Neuronal stem cell (in vitro differentiated cells): ENCODE results near the gene PRRT1B.

ENCODE experiments used
- DNase-seq: peaks from one replicate; pipeline ENCODE4 v3.0.0-alpha.2; 2013; ENCODE audit warnings: low spot score
- H2AFZ ChIP-seq: one replicate; pipeline ENCODE4 v1.6.1; 2013; ENCODE audit warnings: mild to moderate bottlenecking, low read length, inconsistent platforms
- H2AK5ac ChIP-seq: 2 replicates; pipeline ENCODE4 v1.6.1; 2013; ENCODE audit warnings: low read depth, mild to moderate bottlenecking, inconsistent platforms, low read length, moderate library complexity, mixed read lengths
- H2BK120ac ChIP-seq: 2 replicates; pipeline ENCODE4 v1.6.1; 2013; ENCODE audit warnings: low read depth, mild to moderate bottlenecking, inconsistent platforms, low read length, moderate library complexity, mixed read lengths
- H2BK12ac ChIP-seq: one replicate; pipeline ENCODE4 v1.6.1; 2013; ENCODE audit warnings: low read length, inconsistent platforms
- H2BK15ac ChIP-seq: 2 replicates; pipeline ENCODE4 v1.6.1; 2013; ENCODE audit warnings: mild to moderate bottlenecking, low read length, inconsistent platforms, mixed read lengths
- H2BK5ac ChIP-seq: one replicate; pipeline ENCODE4 v1.6.1; 2013; ENCODE audit warnings: inconsistent platforms, mild to moderate bottlenecking, low read length, moderate library complexity
- H3K14ac ChIP-seq: one replicate; pipeline ENCODE4 v1.6.1; 2013; ENCODE audit warnings: low read length, inconsistent platforms
- H3K18ac ChIP-seq: 2 replicates; pipeline ENCODE4 v1.6.1; 2013; ENCODE audit warnings: low read length, inconsistent platforms
- H3K23ac ChIP-seq: 2 replicates; pipeline ENCODE4 v1.6.1; 2013; ENCODE audit warnings: low read depth, mild to moderate bottlenecking, mixed read lengths, low read length, inconsistent platforms; ENCODE audit not compliant: poor library complexity
- H3K27ac ChIP-seq: replicated peaks from 3 replicates; pipeline ENCODE4 v1.5.1; 2013; ENCODE audit warnings: low read length, inconsistent platforms
- H3K27me3 ChIP-seq, 3 experiments: 2 replicates each; pipeline ENCODE4 v1.6.1; 2013; ENCODE audit warnings: low read length in 3 of 3, mild to moderate bottlenecking in 2 of 3, inconsistent platforms in 1 of 3, low read depth in 1 of 3, mixed read lengths in 1 of 3, moderate library complexity in 1 of 3; ENCODE audit not compliant: control insufficient read depth in 3 of 3, insufficient read depth in 3 of 3
- H3K36me3 ChIP-seq, 2 donors: replicated peaks in 1 of 2; 2 replicates each; pipeline ENCODE4 v1.6.1; 2013; ENCODE audit warnings: low read length in 2 of 2; ENCODE audit not compliant: control insufficient read depth in 2 of 2, insufficient read depth in 2 of 2
- H3K4ac ChIP-seq: 2 replicates; pipeline ENCODE4 v1.6.1; 2013; ENCODE audit warnings: inconsistent platforms, mild to moderate bottlenecking, low read length, moderate library complexity
- H3K4me1 ChIP-seq, 2 donors: 1 replicate in 1 of 2; 2 replicates in 1 of 2; pipeline ENCODE4 v1.6.1; 2013; ENCODE audit warnings: low read length in 2 of 2, low read depth in 1 of 2; ENCODE audit not compliant: control insufficient read depth in 2 of 2, insufficient read depth in 1 of 2
- H3K4me2 ChIP-seq: one replicate; pipeline ENCODE4 v1.6.1; 2013; ENCODE audit warnings: mild to moderate bottlenecking, low read length, inconsistent platforms; ENCODE audit not compliant: insufficient read depth, poor library complexity, severe bottlenecking
- H3K4me3 ChIP-seq, 2 donors: 2 replicates each; pipeline ENCODE4 v1.5.1; 2013; ENCODE audit warnings: low read length in 2 of 2, mild to moderate bottlenecking in 2 of 2, inconsistent platforms in 1 of 2, moderate library complexity in 1 of 2
- H3K79me1 ChIP-seq: one replicate; pipeline ENCODE4 v1.6.1; 2013; ENCODE audit warnings: low read depth, mild to moderate bottlenecking, inconsistent platforms, low read length, moderate library complexity
- H3K9ac ChIP-seq: one replicate; pipeline ENCODE4 v1.6.1; 2013; ENCODE audit warnings: mild to moderate bottlenecking, low read depth, low read length, inconsistent platforms; ENCODE audit not compliant: poor library complexity
- H3K9me3 ChIP-seq, 2 donors: replicated peaks in 1 of 2; 2 replicates each; pipeline versions ENCODE3 to v1.6.1; 2013; ENCODE audit warnings: low read length in 2 of 2, mild to moderate bottlenecking in 2 of 2, inconsistent platforms in 1 of 2, low read depth in 1 of 2, mixed read lengths in 1 of 2, moderate library complexity in 1 of 2; ENCODE audit not compliant: control insufficient read depth in 2 of 2, insufficient read depth in 1 of 2
- H4K8ac ChIP-seq: one replicate; pipeline ENCODE4 v1.6.1; 2013; ENCODE audit warnings: low read depth, mild to moderate bottlenecking, inconsistent platforms, low read length, moderate library complexity
- H4K91ac ChIP-seq: one replicate; pipeline ENCODE4 v1.6.1; 2013; ENCODE audit warnings: low read length, low read depth, mild to moderate bottlenecking, inconsistent platforms; ENCODE audit not compliant: poor library complexity
- WGBS, 2 donors: extraction: QIAGEN DNeasy Blood & Tissue Kit; methylation state at CpG; one replicate each; pipeline ENCODE4 v1.1.7; 2013; ENCODE audit warnings: missing lambda C conversion rate in 2 of 2, mixed read lengths in 1 of 2; ENCODE audit not compliant: insufficient read length in 2 of 2, insufficient replicate concordance in 1 of 2; ENCODE audit errors: extremely low coverage in 2 of 2; 5-methylcytosine and 5-hydroxymethylcytosine counted together

Gene PRRT1B

GRCh38 chr9:131552030-131552429, 6.7 kb downstream of the PRRT1B start:
- Histone ChIP-seq H3K79me1 (no peaks in the 10 kb centered on the region), H3K36me3 (no peaks in the 10 kb centered on the region), H2AK5ac (no peak overlapping the region), H4K91ac (no peak overlapping the region), H3K23ac (no peak overlapping the region), H2BK12ac (no peak overlapping the region), H2BK5ac (no peak overlapping the region), H3K4me1 (peaks cover 0 to 4% of the 10 kb centered on the region in 2 donors), H3K18ac (no peak overlapping the region), H4K8ac (no peak overlapping the region), H3K27me3 (peaks cover 3 to 38% (median 26%) of the 10 kb centered on the region in 3 experiments), H2BK15ac (no peak overlapping the region), H2AFZ (no peak overlapping the region), H3K27ac (no peak overlapping the region), H3K9me3 (peaks cover 3 to 7% of the 10 kb centered on the region in 2 donors), H3K14ac (peak overlapping the region; percentile 38), H3K4me2 (no peak overlapping the region), H3K9ac (no peak overlapping the region), H2BK120ac (no peak overlapping the region), H3K4me3 (no peak overlapping the region), H3K4ac (no peak overlapping the region)
- WGBS, 2 donors, result no CpG with 5 or more reads among the region's 6 CpGs
- DNase-seq, result no peak

- H3K23ac ChIP-seq, result peak overlapping the region; percentile 20
- peaks cover 3 to 34% (median 28%) of the 10 kb centered on the region in 3 experiments for H3K27me3 ChIP-seq
- no peak overlapping the region for H2AFZ ChIP-seq
- no peak for DNase-seq
- H2BK12ac ChIP-seq, result no peak overlapping the region
- H4K8ac ChIP-seq, result no peak overlapping the region
- H3K4me1 ChIP-seq, result peaks cover 0 to 4% of the 10 kb centered on the region in 2 donors
- H3K4me2 ChIP-seq, result peak overlapping the region; percentile 69
- H3K27ac ChIP-seq, result no peak overlapping the region
- H2AK5ac ChIP-seq, result no peak overlapping the region
- H3K36me3 ChIP-seq, result no peaks in the 10 kb centered on the region
- no peak overlapping the region for H3K9ac ChIP-seq
- H3K18ac ChIP-seq, result peak overlapping the region; percentile 57
- peak overlapping the region in 1 of 2 donors; percentile 57 for H3K4me3 ChIP-seq
- H3K79me1 ChIP-seq, result no peaks in the 10 kb centered on the region
- H2BK120ac ChIP-seq, result no peak overlapping the region
- H4K91ac ChIP-seq, result no peak overlapping the region
- H3K14ac ChIP-seq, result no peak overlapping the region
- H3K9me3 ChIP-seq, result peaks cover 3 to 10% of the 10 kb centered on the region in 2 donors
- WGBS, 2 donors, result no CpG with 5 or more reads among the region's 60 CpGs
- no peak overlapping the region for H2BK5ac ChIP-seq
- H3K4ac ChIP-seq, result no peak overlapping the region
- H2BK15ac ChIP-seq, result peak overlapping the region; percentile 49
These were observed 8.9 kb downstream of the PRRT1B start for GRCh38 chr9:131554087-131554842.

- H4K8ac ChIP-seq, result peak overlapping the region; percentile 17
- H3K36me3 ChIP-seq, result no peaks in the 10 kb centered on the region
- peak overlapping the region; percentile 57 for H3K18ac ChIP-seq
- H3K14ac ChIP-seq, result no peak overlapping the region
- peak overlapping the region; percentile 44 for H3K9ac ChIP-seq
- peaks cover 0 to 4% of the 10 kb centered on the region in 2 donors for H3K4me1 ChIP-seq
- H3K4me2 ChIP-seq, result peak overlapping the region; percentile 69
- H3K4me3 ChIP-seq, result peak overlapping the region in 1 of 2 donors; percentile 57
- H2BK120ac ChIP-seq, result no peak overlapping the region
- peak overlapping the region; percentile 37 for H2BK15ac ChIP-seq
- H4K91ac ChIP-seq, result no peak overlapping the region
- H3K27me3 ChIP-seq, result peaks cover 3 to 32% (median 28%) of the 10 kb centered on the region in 3 experiments
- no peak for DNase-seq
- no CpG with 5 or more reads among the region's 54 CpGs for WGBS, 2 donors
- peaks cover 3 to 10% of the 10 kb centered on the region in 2 donors for H3K9me3 ChIP-seq
- H2AFZ ChIP-seq, result peak overlapping the region; percentile 45
- peak overlapping the region; percentile 55 for H3K23ac ChIP-seq
- H3K27ac ChIP-seq, result no peak overlapping the region
- H2AK5ac ChIP-seq, result no peak overlapping the region
- no peak overlapping the region for H3K4ac ChIP-seq
- H2BK12ac ChIP-seq, result no peak overlapping the region
- no peaks in the 10 kb centered on the region for H3K79me1 ChIP-seq
- H2BK5ac ChIP-seq, result no peak overlapping the region
These were observed 9.6 kb downstream of the PRRT1B start for GRCh38 chr9:131554843-131555351.
